ACHN (cell line): ENCODE measurements around the gene PDGFD.

Experiments
- DNase-seq: peaks from one replicate; pipeline ENCODE4 v3.0.0-alpha.2; 2015
- in situ Hi-C: cut with HindIII; loops from 2 replicates; pipeline ENCODE4 v1.10.0; 2017; ENCODE audit warnings: low sequenced_read_pairs, low pct_ligation_motif_present, low pct_unique_long_range_greater_than_20kb

Gene PDGFD

DNA sequence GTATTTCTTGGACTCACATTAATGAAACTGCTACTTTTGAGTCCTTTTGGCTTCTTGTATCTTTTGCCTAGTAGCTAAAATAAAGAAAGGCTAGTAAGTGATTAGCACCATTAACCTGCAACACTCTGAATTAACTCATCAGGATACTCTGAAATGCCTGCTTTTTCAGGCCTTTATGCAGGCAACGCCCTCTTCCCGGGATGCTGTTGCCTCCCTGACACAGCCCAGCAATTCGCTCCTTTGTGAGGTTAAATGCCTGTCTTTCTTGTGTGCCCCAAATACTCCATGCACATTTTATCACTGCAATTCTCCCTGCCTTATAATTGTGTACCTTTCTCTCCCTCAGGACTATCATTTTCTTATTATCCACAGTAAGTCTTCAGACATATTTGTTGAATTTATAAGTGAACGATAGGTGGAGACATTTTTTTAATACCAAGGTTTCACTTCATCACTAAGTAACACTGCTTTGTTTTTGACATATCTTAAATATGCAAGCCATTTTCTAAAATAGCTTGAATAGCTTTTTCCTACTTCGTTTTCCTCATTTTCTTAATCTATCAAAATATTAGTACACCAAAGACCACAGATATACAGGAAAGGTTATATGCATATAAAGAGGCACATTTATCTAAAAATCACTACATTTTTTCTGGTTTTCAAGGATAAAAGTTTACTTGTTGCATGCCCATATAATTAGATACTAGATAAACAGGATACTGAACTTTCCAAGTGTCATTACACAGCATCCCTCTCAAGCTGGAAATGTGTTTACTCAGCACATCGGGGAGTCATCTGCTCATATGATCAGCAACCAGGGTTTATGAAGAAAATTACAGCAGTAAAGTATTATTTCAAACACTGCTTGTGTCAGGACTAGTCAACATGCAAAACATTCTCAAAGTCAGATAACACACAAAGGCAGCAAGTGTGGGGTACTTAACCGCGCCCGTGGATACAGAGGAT, 176.0 kb downstream of the PDGFD start:
- in situ Hi-C loops = no loop called here

GRCh38 chr11:103985041-103985440, 178.9 kb downstream of the PDGFD start:
- in situ Hi-C loops = no loop called here
- no peak for DNase-seq

More for the DNA sequence above, 176.0 kb downstream of the PDGFD start:
- no peak for DNase-seq

DNA sequence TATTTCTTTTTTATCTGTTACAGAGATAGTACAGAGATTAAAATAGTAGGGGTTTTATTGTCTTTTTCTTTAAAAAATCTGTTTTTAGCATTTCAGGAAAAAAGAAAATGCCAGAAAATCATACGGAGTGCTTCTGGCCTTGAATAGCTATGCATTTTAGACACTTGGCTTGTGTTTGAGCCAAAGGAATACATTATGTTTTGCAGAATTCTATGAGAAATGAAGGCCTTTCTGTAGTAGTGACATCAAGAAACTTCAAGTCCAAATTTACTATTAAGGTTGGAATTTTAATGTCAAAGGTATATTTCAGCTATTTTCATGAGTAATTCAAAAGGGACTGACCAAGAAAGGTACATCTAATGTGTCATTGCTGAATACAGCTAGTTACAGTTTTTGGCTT, 183.8 kb downstream of the PDGFD start:
- DNase-seq = no peak
- in situ Hi-C loops = no loop called here

GRCh38 chr11:103978616-103979595, 185.0 kb downstream of the PDGFD start:
- DNase-seq = peak; percentile 33
- in situ Hi-C loops = no loop called here

DNA sequence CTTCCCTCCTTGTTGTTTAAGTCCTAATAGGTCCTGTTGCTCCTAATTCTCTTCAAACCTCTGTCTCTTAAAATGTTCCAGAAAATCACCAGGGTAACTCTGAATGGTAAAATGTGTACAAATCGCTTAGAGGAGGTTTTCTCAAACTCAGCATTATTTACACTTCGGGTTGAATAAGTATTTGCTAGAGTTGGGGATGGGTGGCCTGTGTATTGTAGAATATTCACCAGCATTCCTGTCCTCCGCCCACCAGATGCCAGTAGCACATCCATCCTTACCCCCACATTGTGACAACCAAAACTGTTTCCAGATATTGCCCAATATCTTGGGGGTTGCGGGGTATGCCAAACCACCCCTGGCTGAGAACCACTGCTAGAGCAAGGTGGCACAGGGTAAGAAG, 191.9 kb downstream of the PDGFD start:
- in situ Hi-C loops = no loop called here
- DNase-seq = no peak

DNA sequence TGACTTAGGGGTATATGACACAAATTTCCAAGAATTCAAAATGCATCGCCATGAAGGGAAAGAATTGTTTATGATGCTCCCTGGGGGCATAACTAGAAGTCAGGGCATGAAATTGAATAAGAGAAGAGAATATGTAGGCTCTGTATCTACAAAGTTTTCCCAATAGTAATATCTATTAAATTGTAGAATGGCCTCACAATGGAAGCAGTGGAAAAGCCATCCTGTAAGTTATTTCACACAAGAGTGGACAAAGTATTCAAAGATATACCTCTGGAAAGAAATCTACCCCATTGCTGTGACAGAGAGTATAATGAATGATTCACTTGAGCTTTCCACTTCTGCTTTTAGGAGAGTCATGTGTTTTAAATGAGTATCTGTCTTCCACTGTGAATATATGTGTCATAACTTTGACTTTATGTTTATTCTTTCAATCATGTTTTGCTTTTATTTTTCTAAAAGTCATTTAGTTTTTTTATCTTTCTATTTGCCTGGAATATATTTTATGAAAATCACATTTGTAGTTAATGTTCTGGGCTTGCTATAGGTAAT, 193.2 kb downstream of the PDGFD start:
- no peak for DNase-seq
- in situ Hi-C loops = no loop called here

DNA sequence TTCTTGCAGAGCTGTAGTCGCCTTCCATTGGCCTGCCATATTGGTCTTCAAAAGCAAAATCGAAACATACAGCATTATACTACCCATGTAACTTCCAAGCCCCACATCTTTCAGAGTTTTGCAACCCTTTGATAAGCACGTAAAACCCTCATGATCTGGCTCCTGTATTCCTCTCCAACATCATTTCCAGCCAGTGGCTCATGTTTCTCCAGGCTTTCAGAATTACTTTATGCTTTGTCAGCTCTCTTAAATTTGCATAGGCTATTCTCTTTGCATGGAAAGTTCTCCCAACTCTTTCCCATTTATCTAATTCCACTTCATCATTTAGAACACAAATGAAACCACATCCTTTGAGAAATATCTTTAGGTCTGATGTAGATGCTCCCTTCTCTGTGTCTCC, 195.3 kb downstream of the PDGFD start:
- no peak for DNase-seq
- in situ Hi-C loops = no loop called here

- in situ Hi-C loops = no loop called here
- DNase-seq = no peak
Measured at GRCh38 chr11:103967985-103968384, 196.0 kb downstream of the PDGFD start.

- in situ Hi-C loops = no loop called here
- DNase-seq = no peak
Measured at GRCh38 chr11:103964390-103964789, 199.6 kb downstream of the PDGFD start.

DNA sequence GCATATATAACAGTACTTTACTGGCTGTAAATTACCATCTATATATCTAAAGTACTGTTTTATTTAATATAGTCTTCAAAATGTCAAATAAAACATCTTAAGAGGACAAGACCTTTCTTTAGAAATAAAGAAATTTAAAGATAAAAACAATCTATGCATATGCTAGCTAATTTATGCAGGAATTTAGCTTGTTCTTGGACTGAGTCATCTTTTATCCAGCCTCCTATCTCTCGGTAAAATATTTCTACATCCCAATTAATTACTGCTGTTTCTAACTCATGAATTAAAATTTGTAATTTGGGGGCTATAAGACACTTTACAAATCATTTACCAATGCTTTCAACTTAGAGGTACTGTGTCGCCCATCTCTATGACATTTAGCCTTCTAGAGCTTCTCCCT, 200.3 kb downstream of the PDGFD start:
- no peak for DNase-seq
- in situ Hi-C loops = no loop called here

- in situ Hi-C loops = no loop called here
- DNase-seq = no peak
Measured at GRCh38 chr11:103961010-103961409, 202.9 kb downstream of the PDGFD start.

- in situ Hi-C loops = no loop called here
- no peak for DNase-seq
Measured at GRCh38 chr11:103960108-103960507, 203.8 kb downstream of the PDGFD start.

GRCh38 chr11:103959279-103959942, 204.5 kb downstream of the PDGFD start:
- in situ Hi-C loops = no loop called here
- no peak for DNase-seq

GRCh38 chr11:103958475-103959215, 205.3 kb downstream of the PDGFD start:
- in situ Hi-C loops = no loop called here
- DNase-seq = no peak

GRCh38 chr11:103953797-103954486, 210.0 kb downstream of the PDGFD start:
- DNase-seq = no peak
- in situ Hi-C loops = no loop called here

- in situ Hi-C loops = no loop called here
- DNase-seq = no peak
Measured at GRCh38 chr11:103949781-103950180, 214.2 kb downstream of the PDGFD start.

- in situ Hi-C loops = no loop called here
Measured at GRCh38 chr11:103948187-103948763, 215.7 kb downstream of the PDGFD start.

More at GRCh38 chr11:103948187-103948763, 215.7 kb downstream of the PDGFD start:
- DNase-seq = no peak
